MG63 (cell line): Measurements from ENCODE around the gene YBX2. TPM values are rescaled to one million over a fixed set of nuclear protein-coding genes. Genes with fewer than 3 reads are reported as not detected.
A peak's percentile ranks its signal among the peaks of the same experiment; 100 is the strongest.
"Not testable (repeated sequence)": the region's sequence is repeated elsewhere in the genome, so short reads cannot be mapped to it uniquely, and the experiment has no call there.

Experiments used
- DNase-seq: peaks from one replicate; pipeline ENCODE4 v3.0.0-alpha.2; 2020
- H3K27me3 ChIP-seq: fragments of 250-450 bp; sonication (Bioruptor Pico); 2 replicates; pipeline ENCODE4 v1.5.1; 2020; ENCODE audit warnings: mild to moderate bottlenecking, moderate library complexity
- H3K36me3 ChIP-seq: fragments of 250-450 bp; sonication (Bioruptor Pico); 2 replicates; pipeline ENCODE4 v1.5.1; 2020; ENCODE audit warnings: mild to moderate bottlenecking, moderate library complexity
- H3K4me3 ChIP-seq: fragments of 250-450 bp; sonication (Bioruptor Pico); 2 replicates; pipeline ENCODE4 v1.5.1; 2020; ENCODE audit warnings: mild to moderate bottlenecking, moderate library complexity
- H3K9me3 ChIP-seq: fragments of 250-450 bp; sonication (Bioruptor Pico); 2 replicates; pipeline ENCODE4 v1.5.1; 2020; ENCODE audit warnings: mild to moderate bottlenecking, moderate library complexity
- total RNA-seq: library from RNA; depleted of rRNA; stranded (reverse); fragments of >200 nt; shearing (Covaris generic); gene quantifications from 2 replicates; pipeline ENCODE4 v1.2.3, GENCODE V29; 2014; ENCODE audit warnings: low replicate concordance; rRNA removed

YBX2 gene
- total RNA-seq = 6.2 and 6.5 TPM in 2 replicates

GRCh38 chr17:7294614-7295153 is at the start of gene YBX2:
TSS of gene YBX2 (minus strand) at chr17:7294639. CDS start at chr17:7294500, 139 bp downstream.
- peak; percentile 80 for DNase-seq
- Histone ChIP-seq H3K27me3 (no peaks in the 10 kb centered on the region), H3K36me3 (no peaks in the 10 kb centered on the region), H3K4me3 (peak within 1 kb of the TSS; percentile 31; the same call in 1 of the 2 replicates), H3K9me3 (no peaks in the 10 kb centered on the region)

- no peak for DNase-seq
- no peaks in the 10 kb centered on the region for H3K36me3 ChIP-seq
- H3K4me3 ChIP-seq = no peak overlapping the region
- H3K9me3 ChIP-seq = no peaks in the 10 kb centered on the region
- H3K27me3 ChIP-seq = no peaks in the 10 kb centered on the region
Measured at GRCh38 chr17:7343250-7343649, 48.8 kb upstream of the YBX2 start.

DNA sequence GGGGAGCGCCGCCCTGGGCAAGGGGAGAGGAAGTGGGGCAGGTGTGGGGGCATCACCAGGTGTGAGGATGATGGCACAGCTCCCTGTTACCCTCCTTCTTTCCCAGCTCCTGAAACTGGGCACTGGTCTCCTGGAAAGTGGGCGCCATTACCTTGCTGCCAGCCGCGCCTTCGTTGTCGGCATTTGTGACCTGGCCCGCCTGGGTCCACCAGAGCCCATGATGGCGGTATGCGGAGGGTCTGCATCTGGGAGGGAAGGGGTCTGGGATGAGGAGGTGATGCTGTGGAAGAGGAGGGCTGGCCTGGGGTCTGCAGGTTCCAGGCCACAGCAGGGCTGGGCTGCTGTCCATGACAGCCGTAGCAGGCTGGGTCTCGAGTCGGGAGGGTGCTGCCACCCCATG is 47.4 kb upstream of the YBX2 start:
- Histone ChIP-seq H3K4me3 (no peak overlapping the region), H3K36me3 (no peaks in the 10 kb centered on the region), H3K9me3 (no peaks in the 10 kb centered on the region), H3K27me3 (no peaks in the 10 kb centered on the region)
- no peak for DNase-seq

DNA sequence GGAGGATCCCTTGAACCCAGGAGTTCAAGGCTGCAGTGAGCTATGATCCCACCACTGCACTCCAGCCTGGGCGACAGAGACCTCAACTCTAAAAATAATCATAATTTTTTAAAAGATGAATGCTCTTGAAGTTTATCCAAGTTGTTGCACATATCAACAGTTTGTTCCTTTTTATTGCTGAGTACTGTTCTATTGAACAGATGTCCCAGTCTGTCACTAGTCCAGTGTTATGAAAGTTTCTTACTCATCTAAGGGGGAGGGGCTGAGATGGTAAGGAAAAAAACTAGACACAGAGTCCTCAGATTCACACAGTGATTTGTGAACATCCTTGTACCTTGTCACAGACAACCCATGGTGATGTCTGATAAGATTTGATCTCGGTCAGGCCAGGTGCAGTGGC is 45.7 kb upstream of the YBX2 start:
- no peaks in the 10 kb centered on the region for H3K36me3 ChIP-seq
- no peak overlapping the region for H3K4me3 ChIP-seq
- DNase-seq = no peak
- H3K27me3 ChIP-seq = no peaks in the 10 kb centered on the region
- no peaks in the 10 kb centered on the region for H3K9me3 ChIP-seq

DNA sequence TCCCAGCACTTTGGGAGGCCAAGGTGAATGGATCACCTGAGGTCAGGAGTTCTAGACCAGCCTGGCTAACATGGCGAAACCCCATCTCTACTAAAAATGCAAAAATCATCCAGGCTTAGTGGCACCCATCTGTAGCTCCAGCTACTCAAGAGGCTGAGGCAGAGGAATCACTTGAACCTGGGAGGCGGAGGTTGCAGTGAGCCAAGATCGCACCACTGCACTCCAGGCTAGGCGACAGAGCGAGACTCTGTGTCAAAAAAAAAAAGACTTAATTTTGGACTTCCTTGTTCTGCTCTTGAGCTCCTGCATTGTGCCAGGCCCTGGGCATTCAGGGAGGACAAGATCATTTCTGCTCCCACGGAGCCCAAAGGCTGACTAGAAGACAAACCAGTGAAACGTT is 43.2 kb upstream of the YBX2 start:
- not testable (repeated sequence) for DNase-seq, H3K4me3 ChIP-seq, H3K27me3 ChIP-seq, H3K36me3 ChIP-seq, H3K9me3 ChIP-seq

DNA sequence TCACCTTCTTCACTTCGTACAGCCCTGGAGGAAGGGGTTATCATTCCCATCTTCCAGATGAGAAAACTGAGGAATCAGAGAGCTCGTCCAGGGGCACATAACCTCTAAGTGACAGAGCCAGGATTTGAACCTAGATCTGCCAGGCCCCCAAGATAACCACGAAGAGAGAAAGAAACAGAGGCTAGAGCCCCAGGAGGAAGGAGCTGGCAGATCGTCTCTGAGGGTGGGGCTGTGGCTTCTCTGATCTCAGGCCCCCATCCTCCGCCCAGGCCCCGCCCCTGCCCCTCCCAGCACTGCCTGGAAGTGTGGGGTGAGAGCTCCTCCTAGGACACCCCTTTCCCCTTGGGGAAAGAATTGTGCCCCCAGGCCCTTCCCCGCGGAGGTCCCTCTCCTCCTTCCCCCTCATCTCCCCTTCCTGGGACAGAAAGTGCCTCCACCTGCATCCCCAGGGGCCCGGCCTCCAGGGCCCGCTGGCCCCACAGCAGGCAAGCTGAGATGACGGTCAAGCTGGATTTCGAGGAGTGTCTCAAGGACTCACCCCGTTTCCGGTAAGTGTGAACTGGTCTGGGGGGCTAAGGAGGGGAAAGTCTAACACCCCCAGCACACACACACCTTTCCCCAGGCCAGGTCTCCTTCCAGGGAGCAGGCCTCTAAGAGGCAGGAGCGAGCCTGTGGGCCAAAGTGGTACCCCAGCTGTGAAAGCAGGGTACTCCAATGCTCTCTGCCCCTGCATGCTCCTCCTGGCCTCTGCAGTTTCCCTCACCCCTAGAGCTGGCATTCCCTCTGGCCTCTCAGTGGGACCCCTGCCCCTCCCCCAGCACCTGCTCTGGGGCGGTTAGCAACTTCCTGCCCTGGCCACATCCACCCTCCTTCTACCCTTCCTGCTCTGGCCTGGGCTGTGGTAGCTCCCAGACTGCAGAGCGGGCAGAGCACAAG is 42.1 kb upstream of the YBX2 start, which contains the start of gene ACAP1:
ACAP1 (plus strand) TSS at position 290 of the 936 bp plus-strand sequence; CDS start at position 496, 206 bp downstream.
- Histone ChIP-seq H3K4me3 (no peak within 1 kb of the TSS), H3K27me3 (no peaks in the 10 kb centered on the region), H3K9me3 (no peaks in the 10 kb centered on the region), H3K36me3 (no peaks in the 10 kb centered on the region)
- DNase-seq = no peak

- H3K27me3 ChIP-seq, DNase-seq, H3K9me3 ChIP-seq, H3K36me3 ChIP-seq, H3K4me3 ChIP-seq: not testable (repeated sequence)
Measured at GRCh38 chr17:7335765-7336164, 41.3 kb upstream of the YBX2 start.

GRCh38 chr17:7334938-7335538 is 40.6 kb upstream of the YBX2 start:
- Histone ChIP-seq H3K9me3 (no peaks in the 10 kb centered on the region), H3K36me3 (no peaks in the 10 kb centered on the region), H3K4me3 (no peak overlapping the region), H3K27me3 (no peaks in the 10 kb centered on the region)
- no peak for DNase-seq

- not testable (repeated sequence) for H3K9me3 ChIP-seq, H3K27me3 ChIP-seq, DNase-seq, H3K36me3 ChIP-seq, H3K4me3 ChIP-seq
Measured at GRCh38 chr17:7332600-7333069, 38.2 kb upstream of the YBX2 start.

DNA sequence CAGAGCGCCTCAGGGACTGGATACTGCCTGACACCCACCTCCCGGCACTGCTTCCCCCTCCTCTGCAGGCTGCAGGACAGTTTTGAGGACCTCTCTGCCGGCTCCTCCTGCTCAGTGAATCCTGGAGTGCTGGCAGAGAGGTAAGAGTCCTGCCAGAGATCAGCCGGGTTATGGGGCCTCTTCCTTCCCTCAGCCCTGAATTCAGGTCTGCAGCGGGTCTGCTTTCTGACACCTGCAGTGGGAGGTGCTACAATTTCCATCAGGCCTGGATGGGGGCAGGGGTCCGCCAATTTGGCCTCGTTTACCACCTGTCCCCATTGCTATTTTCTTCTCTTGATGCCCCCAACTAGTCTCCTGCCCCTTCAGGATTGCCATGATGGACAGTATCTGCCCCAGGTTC is 37.7 kb upstream of the YBX2 start:
- no peaks in the 10 kb centered on the region for H3K36me3 ChIP-seq
- no peaks in the 10 kb centered on the region for H3K9me3 ChIP-seq
- H3K27me3 ChIP-seq = no peaks in the 10 kb centered on the region
- no peak for DNase-seq
- H3K4me3 ChIP-seq = no peak overlapping the region

- DNase-seq = no peak
- H3K27me3 ChIP-seq = no peaks in the 10 kb centered on the region
- H3K36me3 ChIP-seq = no peaks in the 10 kb centered on the region
- H3K4me3 ChIP-seq = peak overlapping the region; percentile 76
- H3K9me3 ChIP-seq = no peaks in the 10 kb centered on the region
Measured at GRCh38 chr17:7330638-7331015, 36.2 kb upstream of the YBX2 start.

GRCh38 chr17:7329997-7330637 is 35.7 kb upstream of the YBX2 start:
- Histone ChIP-seq H3K4me3 (peak overlapping the region; percentile 76), H3K36me3 (no peaks in the 10 kb centered on the region), H3K9me3 (no peaks in the 10 kb centered on the region), H3K27me3 (no peaks in the 10 kb centered on the region)
- DNase-seq = peak; percentile 78

- H3K36me3 ChIP-seq = no peaks in the 10 kb centered on the region
- DNase-seq = peak; percentile 96
Measured at GRCh38 chr17:7329374-7329996, 35.0 kb upstream of the YBX2 start.

GRCh38 chr17:7328840-7329373 is 34.5 kb upstream of the YBX2 start, which contains the start of gene NEURL4:
TSS of gene NEURL4 (minus strand) at chr17:7329335. CDS start at chr17:7329312, 23 bp downstream.
- DNase-seq = no peak
- no peaks in the 10 kb centered on the region for H3K36me3 ChIP-seq
- H3K4me3 ChIP-seq = peak within 1 kb of the TSS; percentile 76
- no peaks in the 10 kb centered on the region for H3K9me3 ChIP-seq
- H3K27me3 ChIP-seq = no peaks in the 10 kb centered on the region

More at GRCh38 chr17:7329374-7329996, 35.0 kb upstream of the YBX2 start:
- Histone ChIP-seq H3K4me3 (peak overlapping the region; percentile 76), H3K9me3 (no peaks in the 10 kb centered on the region), H3K27me3 (no peaks in the 10 kb centered on the region)

GRCh38 chr17:7328009-7328408 is 33.6 kb upstream of the YBX2 start:
- H3K36me3 ChIP-seq = no peaks in the 10 kb centered on the region
- peak overlapping the region; percentile 76 for H3K4me3 ChIP-seq
- H3K9me3 ChIP-seq = no peaks in the 10 kb centered on the region
- no peaks in the 10 kb centered on the region for H3K27me3 ChIP-seq
- no peak for DNase-seq

- Histone ChIP-seq H3K27me3 (no peaks in the 10 kb centered on the region), H3K4me3 (no peak overlapping the region), H3K36me3 (no peaks in the 10 kb centered on the region), H3K9me3 (no peaks in the 10 kb centered on the region)
- DNase-seq = no peak
Measured at GRCh38 chr17:7327501-7327900, 33.1 kb upstream of the YBX2 start.
